GM10847 (cell line): ENCODE results near the gene OLR1.

Experiments used
- POLR2A ChIP-seq: IDR thresholded peaks from 2 replicates; pipeline ENCODE4 v1.6.1; 2011; ENCODE audit not compliant: insufficient read length; ENCODE audit errors: extremely low read depth

Gene OLR1

GRCh38 chr12:10197879-10198278, 25.9 kb upstream of the OLR1 start:
- TF ChIP-seq POLR2A = no peak

DNA sequence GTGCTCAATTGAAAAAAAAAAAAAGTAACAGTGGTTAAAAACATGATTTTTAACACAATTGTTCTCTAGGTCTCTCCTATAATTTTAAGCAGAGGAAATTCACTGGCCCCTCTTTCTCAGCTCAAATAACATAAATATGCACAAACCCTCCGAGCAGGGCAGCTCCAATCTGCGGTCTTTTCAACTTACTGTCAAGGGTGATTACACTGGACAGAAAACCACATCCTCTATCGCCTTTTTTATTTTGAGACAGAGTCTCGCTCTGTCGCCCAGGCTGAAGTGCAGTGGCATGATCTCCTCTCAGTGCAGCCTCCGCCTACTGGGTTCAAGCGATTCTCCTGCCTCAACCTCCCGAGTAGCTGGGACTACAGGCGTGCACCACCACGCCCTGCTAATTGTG, 24.3 kb upstream of the OLR1 start:
- TF ChIP-seq POLR2A = no peak

DNA sequence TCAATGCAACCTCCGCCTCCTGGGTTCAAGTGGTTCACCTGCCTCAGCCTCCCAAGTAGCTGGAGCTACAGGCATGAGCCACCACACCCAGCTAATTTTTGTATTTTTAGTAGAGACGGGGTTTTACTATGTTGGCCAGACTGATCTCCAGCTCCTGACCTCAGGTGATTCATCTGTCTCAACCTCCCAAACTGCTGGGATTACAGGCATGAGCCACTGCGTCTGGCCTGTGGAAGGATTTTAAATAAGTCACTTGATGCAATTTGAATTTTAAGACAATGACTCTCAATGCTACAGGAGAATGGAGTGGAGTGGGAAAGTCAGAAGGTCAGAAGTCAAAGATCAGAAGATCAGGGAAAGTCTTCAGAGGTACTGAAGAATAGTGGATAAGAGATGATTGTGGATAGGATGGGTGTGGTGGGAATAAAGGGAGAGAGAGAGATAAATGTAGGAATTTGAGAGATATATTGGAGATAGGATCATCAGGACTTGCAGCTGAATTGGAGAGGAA, 22.3 kb upstream of the OLR1 start:
- TF ChIP-seq POLR2A = no peak

- no peak for TF ChIP-seq POLR2A
Measured at GRCh38 chr12:10191865-10192264, 19.9 kb upstream of the OLR1 start.

GRCh38 chr12:10190558-10191388, 18.8 kb upstream of the OLR1 start:
- TF ChIP-seq POLR2A = no peak

- TF ChIP-seq POLR2A = no peak
Measured at GRCh38 chr12:10189653-10190052, 17.7 kb upstream of the OLR1 start.

- TF ChIP-seq POLR2A = no peak
Measured at GRCh38 chr12:10186299-10186698, 14.4 kb upstream of the OLR1 start.

- no peak for TF ChIP-seq POLR2A
Measured at GRCh38 chr12:10184261-10184843, 12.4 kb upstream of the OLR1 start.

- no peak for TF ChIP-seq POLR2A
Measured at GRCh38 chr12:10182354-10183049, 10.6 kb upstream of the OLR1 start.

DNA sequence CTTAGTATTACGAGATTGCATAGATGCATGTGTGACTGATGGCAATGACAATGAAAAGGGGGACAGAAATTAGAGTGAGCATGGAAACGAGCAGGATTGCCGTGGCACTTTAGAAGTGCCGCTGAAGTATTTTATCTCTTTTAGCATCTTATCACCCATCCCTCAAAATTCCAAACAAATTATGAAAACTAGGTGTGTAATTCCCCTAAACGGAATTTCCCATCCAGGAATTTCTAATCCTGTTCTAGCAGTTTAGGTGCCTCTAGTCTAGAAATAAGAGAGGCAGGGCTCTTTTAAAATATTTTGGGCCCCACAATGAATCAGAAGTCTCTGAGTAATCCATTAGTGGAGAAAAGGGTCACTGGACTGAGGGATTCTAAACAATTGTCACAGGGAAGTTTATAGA, 7.8 kb upstream of the OLR1 start:
- no peak for TF ChIP-seq POLR2A

GRCh38 chr12:10178821-10179220, 6.9 kb upstream of the OLR1 start, which contains the start of gene TMEM52B:
TSS of gene TMEM52B (plus strand) at chr12:10179032. CDS start at chr12:10179575, 543 bp downstream.
- TF ChIP-seq POLR2A = no peak

DNA sequence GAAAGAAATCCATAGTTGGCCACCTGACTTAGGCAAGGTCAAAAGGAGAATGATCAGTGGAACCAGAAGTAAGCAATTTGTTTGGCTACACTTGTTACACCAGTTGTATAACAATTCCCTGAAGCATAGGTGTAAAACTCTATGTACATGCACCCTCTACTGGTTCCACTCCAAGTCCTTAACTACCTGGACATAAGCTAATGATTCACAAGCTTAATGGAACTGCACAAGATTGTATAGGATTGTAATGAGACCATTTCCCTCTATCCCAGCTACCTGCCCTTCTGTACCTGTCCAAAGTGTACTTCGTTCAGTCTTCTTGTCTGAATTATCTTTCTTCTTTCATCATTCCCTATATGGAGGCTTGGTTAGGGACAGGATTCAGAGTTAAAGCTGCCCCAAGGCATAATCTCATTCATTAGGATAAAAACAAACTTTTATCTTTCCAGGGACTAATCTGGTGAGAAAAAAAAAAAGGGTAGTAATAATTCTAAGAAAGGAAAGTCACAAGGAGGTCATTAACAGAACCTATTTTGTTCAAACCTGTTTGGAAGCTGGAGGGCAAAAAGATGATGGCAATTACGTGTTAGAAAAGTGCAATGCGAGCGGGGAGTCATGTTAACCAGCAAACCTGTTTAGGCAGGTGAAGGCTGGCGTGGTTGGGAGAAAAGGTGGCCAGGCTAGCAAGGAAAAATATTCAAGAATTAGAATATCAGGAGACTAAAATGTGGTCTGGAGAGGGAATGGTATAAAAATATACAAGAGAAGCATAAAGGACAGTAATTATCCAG, 4.1 kb upstream of the OLR1 start:
- TF ChIP-seq POLR2A = no peak

- no peak for TF ChIP-seq POLR2A
Measured at GRCh38 chr12:10174986-10175614, 3.2 kb upstream of the OLR1 start.

GRCh38 chr12:10170216-10170615, 1.7 kb downstream of the OLR1 start:
- TF ChIP-seq POLR2A = no peak

DNA sequence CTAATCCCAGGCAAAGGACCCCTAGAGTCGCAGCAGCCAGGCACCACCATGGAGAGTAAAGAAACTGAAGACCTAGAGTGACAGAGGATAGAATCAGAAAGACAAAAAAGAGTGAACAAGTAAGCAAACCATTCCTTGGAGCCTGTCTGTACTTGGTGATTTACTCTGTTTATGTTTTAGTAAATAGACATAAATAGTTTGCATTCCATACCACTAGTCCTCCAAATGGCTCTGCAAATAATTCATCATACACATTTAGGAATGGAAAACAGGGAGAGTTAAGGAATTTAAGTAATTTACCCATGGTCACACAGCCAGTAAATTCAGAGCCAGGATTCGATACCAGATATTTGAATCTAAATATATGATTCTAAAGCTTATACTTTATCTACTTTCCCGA, 2.8 kb downstream of the OLR1 start:
- TF ChIP-seq POLR2A = no peak
